Measurements from ENCODE around the gene KRTAP5-3.

The KRTAP5-3 gene

GRCh38 chr11:1642288-1643145 is 34.3 kb upstream of the KRTAP5-3 start:
- no peak for DNase-seq

DNA sequence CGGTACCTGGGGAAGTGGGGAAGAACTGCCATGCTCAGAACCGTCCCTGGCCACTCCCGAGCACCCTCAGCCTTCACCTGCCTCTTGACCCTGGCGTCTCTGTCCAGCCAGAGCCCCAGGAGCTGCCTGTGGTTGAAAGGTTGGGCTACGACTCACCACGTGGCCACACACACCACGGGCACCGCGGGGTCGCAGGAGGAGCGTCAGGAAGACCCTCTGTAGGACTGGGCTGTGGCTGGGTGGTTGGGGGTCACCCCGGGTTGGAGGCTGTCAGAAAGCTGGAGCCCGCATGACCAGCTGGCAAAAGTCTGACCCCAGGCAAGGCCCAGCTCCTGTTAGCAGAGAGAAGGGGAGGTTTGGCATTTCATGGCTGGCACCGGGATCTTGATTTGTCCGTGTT is 32.8 kb upstream of the KRTAP5-3 start:
- DNase-seq: no peak

DNA sequence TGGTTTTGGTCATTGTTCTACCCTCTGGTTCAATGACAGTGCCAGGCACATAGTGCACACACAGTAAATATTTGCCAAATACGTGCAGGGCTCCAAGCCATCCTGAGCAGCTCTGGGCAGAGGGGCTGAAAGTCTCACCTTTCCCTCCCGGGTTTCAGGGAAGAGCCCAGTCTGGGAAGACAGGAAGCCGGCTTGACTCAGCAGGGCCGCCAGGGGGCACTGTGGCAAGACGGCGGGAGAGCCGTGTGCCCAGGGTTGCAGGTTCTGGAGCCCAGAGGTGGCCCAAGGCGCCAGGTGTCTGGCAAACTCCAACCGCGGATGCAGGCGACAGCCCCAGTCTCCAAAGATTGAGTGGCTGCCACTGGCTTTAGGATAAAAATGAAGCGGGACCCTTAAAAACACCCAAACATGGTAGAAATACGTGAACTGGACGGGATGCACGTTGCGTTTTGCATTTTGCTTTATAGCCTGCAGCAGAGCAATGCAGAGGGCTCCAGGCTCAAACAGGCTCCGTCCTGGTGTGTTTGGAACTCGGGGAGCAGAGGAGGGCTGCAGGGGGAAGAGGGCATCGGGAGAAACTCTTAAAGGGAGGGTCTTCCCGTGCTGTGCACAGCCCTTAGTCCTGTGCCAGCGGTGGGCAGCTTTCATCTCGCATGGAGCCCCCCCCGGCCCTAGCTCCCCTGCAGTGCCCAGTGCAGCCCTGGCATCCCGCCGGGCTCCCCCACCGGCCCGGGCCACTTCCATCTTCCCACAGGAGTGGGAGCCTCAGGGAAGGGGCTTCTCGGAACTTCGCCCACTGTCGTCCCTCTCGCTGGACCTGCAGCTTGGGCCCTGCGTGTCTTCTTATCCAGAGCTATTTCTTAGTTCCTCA is 32.0 kb upstream of the KRTAP5-3 start:
- DNase-seq: peak; percentile 66

DNA sequence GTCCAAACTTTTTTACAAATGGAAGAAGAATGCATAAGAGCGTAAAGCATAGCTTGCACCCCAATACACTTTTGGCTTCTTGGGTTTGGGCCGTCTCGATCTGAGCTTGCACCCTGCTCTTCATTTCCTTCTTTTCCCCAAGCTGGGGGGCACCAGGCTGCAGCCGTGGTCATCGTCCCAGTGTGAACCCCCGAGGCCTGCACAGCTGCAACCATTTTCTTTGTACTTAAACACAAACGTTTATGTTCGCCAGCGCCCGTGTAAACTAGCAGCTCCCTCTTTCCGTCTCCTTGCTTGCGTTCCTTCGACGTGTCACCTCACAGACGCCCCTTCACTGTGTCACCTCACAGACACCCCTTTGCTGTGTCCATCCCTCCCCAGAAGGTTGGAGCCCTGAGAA is 31.4 kb upstream of the KRTAP5-3 start:
- DNase-seq: no peak

DNA sequence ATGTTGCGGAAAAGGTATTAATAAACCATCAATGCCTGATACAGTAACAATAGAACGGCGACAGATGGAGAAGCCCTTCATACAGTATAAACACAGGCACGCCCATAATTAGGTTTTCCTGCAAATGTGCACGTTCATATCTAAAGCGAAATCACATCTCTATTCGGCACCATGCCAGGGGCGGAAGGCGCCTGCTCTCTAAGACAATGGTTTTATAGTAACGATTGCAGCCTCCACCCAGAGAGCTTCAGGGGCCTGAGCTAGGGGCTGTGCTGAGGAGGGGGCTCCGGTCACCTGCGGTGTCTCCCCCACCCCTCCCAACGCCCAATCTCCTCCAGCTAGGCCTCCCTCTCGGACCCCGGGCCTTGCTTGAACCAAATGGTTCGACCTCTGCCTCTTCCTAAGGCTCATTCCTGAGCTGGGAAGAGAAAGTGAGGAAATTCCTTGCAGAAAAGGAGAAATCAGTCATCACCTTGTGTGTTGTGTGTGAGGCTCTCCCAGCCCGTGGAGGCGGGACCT is 30.9 kb upstream of the KRTAP5-3 start:
- DNase-seq: no peak

- DNase-seq: no peak
Observed at GRCh38 chr11:1638344-1638743, 30.1 kb upstream of the KRTAP5-3 start.

- DNase-seq: no peak
Observed at GRCh38 chr11:1637628-1638027, 29.4 kb upstream of the KRTAP5-3 start.

GRCh38 chr11:1636291-1636950 is 28.2 kb upstream of the KRTAP5-3 start:
- DNase-seq: no peak

DNA sequence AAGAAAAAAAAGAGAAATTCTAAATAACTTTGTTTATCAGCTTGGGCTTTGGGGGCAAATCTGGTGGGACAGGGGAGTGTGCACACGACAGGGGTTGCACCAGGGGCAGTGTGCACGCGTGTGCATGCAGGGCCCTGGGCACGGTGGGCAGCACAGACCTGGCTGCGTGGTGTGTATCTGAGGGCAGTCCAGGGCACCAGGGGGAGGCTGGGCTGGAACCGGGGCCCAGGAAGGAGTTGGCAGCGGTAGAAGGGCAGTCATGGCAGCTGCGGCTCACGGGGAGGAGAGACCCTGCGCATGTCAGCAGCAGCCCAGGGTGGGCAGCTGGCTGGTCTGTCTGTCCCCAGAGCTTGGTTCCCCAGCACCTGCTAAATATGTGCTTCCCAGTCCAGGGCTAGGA is 25.6 kb upstream of the KRTAP5-3 start:
- DNase-seq: no peak

DNA sequence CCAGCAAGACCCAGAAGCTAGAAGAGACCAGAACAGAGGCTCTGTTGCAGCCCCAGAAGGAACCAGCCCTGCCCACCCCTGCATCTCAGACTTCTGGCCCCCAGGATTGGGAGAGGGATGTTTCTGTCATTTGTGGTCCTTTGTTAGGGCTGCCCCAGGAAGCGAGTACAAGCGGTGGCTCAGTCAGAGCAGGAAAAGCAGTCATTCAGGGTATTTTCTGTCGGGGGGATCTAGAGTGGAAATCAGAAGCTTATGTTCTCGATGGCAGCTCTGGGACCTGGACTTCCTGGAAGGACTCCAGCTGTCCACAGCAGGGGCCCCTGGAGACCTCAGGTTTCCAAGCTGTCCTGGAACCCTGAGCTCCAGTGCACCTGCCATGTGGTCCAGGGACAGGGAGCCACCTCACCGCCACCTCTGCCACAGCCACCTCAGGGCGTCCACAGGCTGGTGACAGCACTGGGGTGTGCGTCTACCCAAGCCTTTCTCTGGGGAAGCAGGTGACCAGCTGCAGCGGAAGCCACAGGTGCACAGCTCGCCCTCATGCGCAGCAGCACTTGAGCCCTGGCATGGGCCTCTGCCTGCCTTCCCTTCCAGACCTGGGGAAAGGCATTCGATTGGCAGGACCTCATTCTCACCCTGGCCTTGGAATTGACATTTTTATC is 23.9 kb upstream of the KRTAP5-3 start:
- DNase-seq: no peak

DNA sequence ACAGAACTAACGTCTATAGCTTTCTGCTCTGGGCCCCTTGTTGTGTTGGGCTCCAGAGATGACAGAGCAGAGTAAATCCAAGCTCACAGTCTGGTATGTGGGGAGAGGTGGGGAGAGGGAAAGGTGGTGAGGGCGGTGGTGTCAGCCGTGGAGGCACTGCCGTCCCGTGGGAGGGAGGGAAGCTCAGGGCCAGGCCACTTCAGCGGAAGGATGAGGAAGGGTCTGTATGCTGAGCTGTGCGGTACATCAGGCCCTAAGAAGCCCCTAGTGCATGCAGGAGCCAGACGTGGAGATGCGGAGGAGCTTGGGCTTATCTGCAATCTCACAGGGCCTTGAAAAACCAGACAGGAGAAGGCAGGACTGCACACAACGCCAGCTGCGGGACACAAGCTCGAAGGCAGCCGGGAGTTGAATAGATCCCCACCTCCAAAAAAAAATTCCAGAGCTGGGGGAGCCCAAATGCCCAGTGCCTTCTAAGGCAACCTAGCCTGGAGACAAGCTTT is 22.9 kb upstream of the KRTAP5-3 start:
- DNase-seq: no peak

DNA sequence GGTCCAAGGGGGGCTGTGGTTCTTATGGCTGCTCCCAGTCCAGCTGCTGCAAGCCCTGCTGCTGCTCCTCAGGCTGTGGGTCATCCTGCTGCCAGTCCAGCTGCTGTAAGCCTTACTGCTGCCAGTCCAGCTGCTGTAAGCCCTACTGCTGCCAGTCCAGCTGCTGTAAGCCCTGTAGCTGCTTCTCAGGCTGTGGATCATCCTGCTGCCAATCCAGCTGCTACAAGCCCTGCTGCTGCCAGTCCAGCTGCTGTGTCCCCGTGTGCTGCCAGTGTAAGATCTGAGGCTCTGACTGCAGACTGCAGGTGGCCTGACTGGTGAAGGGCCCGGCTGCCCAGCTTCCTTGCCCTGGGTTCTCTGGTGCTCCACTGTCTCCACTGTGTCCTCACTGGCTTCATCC is 22.0 kb upstream of the KRTAP5-3 start:
- no peak for DNase-seq

GRCh38 chr11:1629326-1630185 is 21.3 kb upstream of the KRTAP5-3 start, which contains the start of gene KRTAP5-5:
TSS of gene KRTAP5-5 (plus strand) at chr11:1629775. CDS start at chr11:1629841, 66 bp downstream.
- no peak for DNase-seq

GRCh38 chr11:1628506-1629325 is 20.5 kb upstream of the KRTAP5-3 start:
- DNase-seq: peak; percentile 83

DNA sequence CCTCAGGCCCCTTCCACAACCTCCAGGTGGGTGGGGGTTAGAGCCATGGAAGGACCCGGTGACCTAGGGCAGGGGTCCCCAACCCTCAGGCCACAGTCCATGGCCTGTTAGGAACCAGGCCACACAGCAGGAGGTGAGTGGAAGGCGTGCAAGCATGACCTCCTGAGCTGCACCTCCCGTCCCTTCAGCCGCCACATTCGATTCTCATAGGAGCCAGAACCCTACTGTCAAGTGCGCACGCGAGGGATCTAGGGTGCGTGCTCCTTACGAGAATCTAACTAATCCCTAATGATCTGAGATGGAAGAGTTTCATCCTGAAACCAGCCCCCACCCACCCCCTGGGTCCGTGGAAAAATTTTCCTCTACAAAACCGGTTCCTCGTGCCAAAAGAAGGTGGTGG is 17.3 kb upstream of the KRTAP5-3 start:
- DNase-seq: no peak

GRCh38 chr11:1624621-1625020 is 16.4 kb upstream of the KRTAP5-3 start:
- DNase-seq: no peak

- no peak for DNase-seq
Observed at GRCh38 chr11:1623716-1624115, 15.5 kb upstream of the KRTAP5-3 start.

- DNase-seq: no peak
Observed at GRCh38 chr11:1622086-1622485, 13.8 kb upstream of the KRTAP5-3 start, which contains the start of gene KRTAP5-4. TSS of gene KRTAP5-4 (minus strand) at chr11:1622138. CDS start at chr11:1622093, 45 bp downstream.

GRCh38 chr11:1619449-1619848 is 11.2 kb upstream of the KRTAP5-3 start:
- DNase-seq: no peak

- DNase-seq: no peak
Observed at GRCh38 chr11:1618231-1618630, 10.0 kb upstream of the KRTAP5-3 start.
